Adrenal gland (tissue), 5 donors: Measurements from ENCODE around the gene ZNRF3.

ENCODE experiments used
- POLR2A ChIP-seq, 2 donors: fragments of 450-650 bp; IDR thresholded peaks; one replicate each; pipeline ENCODE4 v1.6.1; 2017; ENCODE audit warnings: antibody characterized with exemption in 2 of 2, mild to moderate bottlenecking in 2 of 2, moderate library complexity in 1 of 2
- TF ChIP-seq, protein P1 (sequence below), 6 experiments: fragments of 450-650 bp in 4 of 6; fragments of 200-600 bp in 2 of 6; sonication (generic) in 1 of 6; IDR thresholded peaks; 1 replicate in 5 of 6; 2 replicates in 1 of 6; pipeline versions ENCODE4 v1.5.1 to v1.8.0; 2016 to 2021; ENCODE audit warnings: antibody characterized with exemption in 6 of 6, mild to moderate bottlenecking in 2 of 6, moderate library complexity in 1 of 6
- donor health status: DM: no; HTN: no; CAD: no.

DNA sequence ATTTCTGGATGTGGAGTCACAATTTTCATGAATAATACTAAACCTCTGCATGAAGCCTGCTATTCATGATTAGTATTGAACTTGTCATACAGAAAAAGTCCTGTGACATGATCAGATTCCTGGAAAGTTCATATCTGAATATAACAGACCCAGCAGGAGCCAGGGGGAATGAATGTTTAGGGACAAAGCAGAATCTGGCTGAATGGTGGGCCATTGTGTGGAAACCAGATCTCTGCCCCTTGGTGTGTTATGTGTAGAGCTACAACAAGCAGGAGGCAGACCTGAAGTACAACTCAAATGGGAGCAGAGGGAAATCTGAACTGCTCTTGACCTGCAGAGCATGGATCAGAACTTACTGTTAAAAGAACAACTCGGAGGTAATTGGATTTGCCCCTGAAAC is 219.7 kb downstream of the ZNRF3 start:
- TF ChIP-seq, protein P1, sequence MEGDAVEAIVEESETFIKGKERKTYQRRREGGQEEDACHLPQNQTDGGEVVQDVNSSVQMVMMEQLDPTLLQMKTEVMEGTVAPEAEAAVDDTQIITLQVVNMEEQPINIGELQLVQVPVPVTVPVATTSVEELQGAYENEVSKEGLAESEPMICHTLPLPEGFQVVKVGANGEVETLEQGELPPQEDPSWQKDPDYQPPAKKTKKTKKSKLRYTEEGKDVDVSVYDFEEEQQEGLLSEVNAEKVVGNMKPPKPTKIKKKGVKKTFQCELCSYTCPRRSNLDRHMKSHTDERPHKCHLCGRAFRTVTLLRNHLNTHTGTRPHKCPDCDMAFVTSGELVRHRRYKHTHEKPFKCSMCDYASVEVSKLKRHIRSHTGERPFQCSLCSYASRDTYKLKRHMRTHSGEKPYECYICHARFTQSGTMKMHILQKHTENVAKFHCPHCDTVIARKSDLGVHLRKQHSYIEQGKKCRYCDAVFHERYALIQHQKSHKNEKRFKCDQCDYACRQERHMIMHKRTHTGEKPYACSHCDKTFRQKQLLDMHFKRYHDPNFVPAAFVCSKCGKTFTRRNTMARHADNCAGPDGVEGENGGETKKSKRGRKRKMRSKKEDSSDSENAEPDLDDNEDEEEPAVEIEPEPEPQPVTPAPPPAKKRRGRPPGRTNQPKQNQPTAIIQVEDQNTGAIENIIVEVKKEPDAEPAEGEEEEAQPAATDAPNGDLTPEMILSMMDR (IDR thresholded peaks at IDR 0.05), result no peak
- TF ChIP-seq POLR2A (IDR thresholded peaks at IDR 0.05), result no peak
